ENCODE measurements around the gene GJB1.

GJB1 gene

GRCh38 chrX:71181558-71181909, 41.5 kb upstream of the GJB1 start:
- peak; percentile 83 for DNase-seq (ENCODE audit: low read depth)
- H3K4me3 ChIP-seq (ENCODE audit: low read depth, low read length): peak overlapping the region; percentile 73
- TF ChIP-seq MYC (IDR thresholded peaks at IDR 0.05; ENCODE audit: low read depth, low read length) (no peak), MAX (IDR thresholded peaks at IDR 0.05; ENCODE audit: low read depth, low read length) (peak; percentile 51), CTCF (IDR thresholded peaks at IDR 0.05; ENCODE audit: low read depth, low read length) (no peak), POLR2A (IDR thresholded peaks at IDR 0.05; ENCODE audit: extremely low read depth, insufficient read length) (no peak)

- TF ChIP-seq MAX (IDR thresholded peaks at IDR 0.05; ENCODE audit: low read depth, low read length): peak; percentile 58; the same call in 1 of the 2 replicates
- peak; percentile 73 for TF ChIP-seq POLR2A (IDR thresholded peaks at IDR 0.05; ENCODE audit: extremely low read depth, insufficient read length)
- no peak for TF ChIP-seq CTCF (IDR thresholded peaks at IDR 0.05; ENCODE audit: low read depth, low read length)
- TF ChIP-seq MYC (IDR thresholded peaks at IDR 0.05; ENCODE audit: low read depth, low read length): peak; percentile 92
- H3K4me3 ChIP-seq (ENCODE audit: low read depth, low read length): peak overlapping the region; percentile 73
- DNase-seq (ENCODE audit: low read depth): peak; percentile 96
Observed at GRCh38 chrX:71181910-71182799, 40.9 kb upstream of the GJB1 start.

GRCh38 chrX:71182871-71183270, 40.2 kb upstream of the GJB1 start:
- no peak for DNase-seq (ENCODE audit: low read depth)
- TF ChIP-seq MAX (IDR thresholded peaks at IDR 0.05; ENCODE audit: low read depth, low read length) (no peak), POLR2A (IDR thresholded peaks at IDR 0.05; ENCODE audit: extremely low read depth, insufficient read length) (no peak), CTCF (IDR thresholded peaks at IDR 0.05; ENCODE audit: low read depth, low read length) (no peak)
- peak overlapping the region; percentile 42 for H3K4me3 ChIP-seq (ENCODE audit: low read depth, low read length)

GRCh38 chrX:71183341-71183740, 39.7 kb upstream of the GJB1 start:
- TF ChIP-seq MYC (IDR thresholded peaks at IDR 0.05; ENCODE audit: low read depth, low read length) (no peak), CTCF (IDR thresholded peaks at IDR 0.05; ENCODE audit: low read depth, low read length) (no peak)
- no peak for DNase-seq (ENCODE audit: low read depth)
- H3K4me3 ChIP-seq (ENCODE audit: low read depth, low read length): no peak overlapping the region

- H3K4me3 ChIP-seq (ENCODE audit: low read depth, low read length): no peak overlapping the region
- no peak for DNase-seq (ENCODE audit: low read depth)
- TF ChIP-seq MYC (IDR thresholded peaks at IDR 0.05; ENCODE audit: low read depth, low read length) (no peak), MAX (IDR thresholded peaks at IDR 0.05; ENCODE audit: low read depth, low read length) (no peak), POLR2A (IDR thresholded peaks at IDR 0.05; ENCODE audit: extremely low read depth, insufficient read length) (no peak), CTCF (IDR thresholded peaks at IDR 0.05; ENCODE audit: low read depth, low read length) (no peak)
Observed at GRCh38 chrX:71184092-71184491, 38.9 kb upstream of the GJB1 start.
